ENCODE results near the gene CCDC7.

GRCh38 chr10:32548208-32548607 lies 102.3 kb downstream of the CCDC7 start:
- TF ChIP-seq NFE2L1 (CRISPR knock-in tag; IDR thresholded peaks at IDR 0.05) (no peak), CREB1 (CRISPR knock-in tag; IDR thresholded peaks at IDR 0.05) (no peak), CTCF (IDR thresholded peaks at IDR 0.05) (no peak), ATF6 (CRISPR knock-in tag; IDR thresholded peaks at IDR 0.05) (no peak), NFYB (CRISPR knock-in tag; conservative IDR thresholded peaks at IDR 0.05; ENCODE audit: low read depth) (no peak), ZNF416 (CRISPR knock-in tag; IDR thresholded peaks at IDR 0.05) (no peak), MXD4 (CRISPR knock-in tag; IDR thresholded peaks at IDR 0.05; ENCODE audit: borderline replicate concordance) (no peak), IRF2 (CRISPR knock-in tag; IDR thresholded peaks at IDR 0.05; ENCODE audit: borderline replicate concordance, low read depth) (no peak), ESRRA (CRISPR knock-in tag; IDR thresholded peaks at IDR 0.05; ENCODE audit: borderline replicate concordance) (no peak), ETV6 (CRISPR knock-in tag; IDR thresholded peaks at IDR 0.05) (no peak), ZNF512 (CRISPR knock-in tag; IDR thresholded peaks at IDR 0.05; ENCODE audit: borderline replicate concordance) (no peak), MAX (CRISPR knock-in tag; IDR thresholded peaks at IDR 0.05) (no peak), ZNF121 (CRISPR knock-in tag; IDR thresholded peaks at IDR 0.05) (no peak)
